HCT116 (cell line): ENCODE measurements around the gene ZNF330. TPM values are rescaled to one million over a fixed set of nuclear protein-coding genes. Genes with fewer than 3 reads are reported as not detected.

Source experiments
- ATAC-seq: fragments of 200-7000 bp; cut with Tn5 transposase; 2 replicates; pipeline ENCODE4 v1.9.1; 2020; ENCODE audit warnings: mild to moderate bottlenecking, moderate library complexity
- BruUV-seq: library from RNA; stranded (reverse); fragments of 400-500 nt; replicated peaks from 2 replicates; lab custom pipeline; 2021; lab: Mats Ljungman, UMichigan
- CTCF ChIA-PET: fragments of 300-600 bp; sonication (Branson Sonifier 250); formaldehyde crosslinking; loops from one replicate; lab custom pipeline; 2021; ENCODE audit warnings: antibody characterized with exemption; lab: Charles Lee
- POLR2A ChIA-PET: fragments of 300-600, 350-600 bp; sonication (Branson Sonifier 250); formaldehyde crosslinking; loops from one replicate; lab custom pipeline; 2021; ENCODE audit warnings: antibody characterized with exemption; lab: Charles Lee
- RAD21 ChIA-PET, 2 experiments: fragments of 300-600 bp; sonication (Branson Sonifier 250); formaldehyde crosslinking; loops; one replicate each; lab custom pipeline; 2023; ENCODE audit warnings: low total read pairs in 2 of 2; ENCODE audit not compliant: uncharacterized antibody in 2 of 2, unreplicated experiment in 2 of 2, low non-redundant PET in 1 of 2; lab: Charles Lee
- DNase-seq: peaks from one replicate; pipeline ENCODE4 v3.0.0-alpha.2; 2010; ENCODE audit warnings: low read depth, low spot score
- H2AFZ ChIP-seq: fragments of 200-600 bp; shearing (Covaris generic), sonication (generic); 2 replicates; pipeline ENCODE4 v1.6.1; 2017; ENCODE audit warnings: low read depth, mixed run types, mixed read lengths, antibody characterized with exemption, low read length; ENCODE audit not compliant: poor library complexity, severe bottlenecking
- H3K27ac ChIP-seq: 2 replicates; pipeline ENCODE4 v1.5.1; 2012; ENCODE audit warnings: low read depth, low read length
- H3K27me3 ChIP-seq: fragments of 200-600 bp; sonication (generic); 2 replicates; pipeline ENCODE4 v1.6.1; 2016; ENCODE audit warnings: mixed run types, low read length, mixed read lengths; ENCODE audit not compliant: insufficient read depth
- H3K36me3 ChIP-seq, 2 experiments: fragments of 200-500 bp in 1 of 2; fragments of 200-600 bp in 1 of 2; sonication (Bioruptor generic) in 1 of 2; sonication (generic) in 1 of 2; 2 replicates each; pipeline versions ENCODE4 v1.5.1 to v1.6.1; 2014 to 2016; ENCODE audit warnings: low read length in 2 of 2, inconsistent platforms in 1 of 2, mixed read lengths in 1 of 2, mixed run types in 1 of 2; ENCODE audit not compliant: insufficient read depth in 2 of 2, control insufficient read depth in 1 of 2
- H3K4me1 ChIP-seq, 2 experiments: fragments of 200-600 bp in 1 of 2; sonication (generic) in 1 of 2; 2 replicates each; pipeline versions ENCODE4 v1.5.1 to v1.6.1; 2012 to 2017; ENCODE audit warnings: low read length in 2 of 2, inconsistent platforms in 1 of 2, mild to moderate bottlenecking in 1 of 2, mixed read lengths in 1 of 2, mixed run types in 1 of 2, moderate library complexity in 1 of 2; ENCODE audit not compliant: insufficient read depth in 2 of 2, control insufficient read depth in 1 of 2
- H3K4me2 ChIP-seq: fragments of 200-600 bp; sonication (generic); 2 replicates; pipeline ENCODE4 v1.6.1; 2017; ENCODE audit warnings: mixed run types, low read length, mixed read lengths
- H3K4me3 ChIP-seq, 2 experiments: fragments of 200-600 bp in 1 of 2; sonication (generic) in 1 of 2; replicated peaks in 1 of 2; 2 replicates each; pipeline ENCODE4 v1.5.1; 2011 to 2016; ENCODE audit warnings: low read length in 2 of 2, control low read depth in 1 of 2, low read depth in 1 of 2, mild to moderate bottlenecking in 1 of 2, mixed read lengths in 1 of 2, mixed run types in 1 of 2
- H3K79me2 ChIP-seq: fragments of 200-600 bp; sonication (generic); 2 replicates; pipeline ENCODE4 v1.6.1; 2017; ENCODE audit warnings: mild to moderate bottlenecking, mixed run types, low read length, moderate library complexity, mixed read lengths; ENCODE audit not compliant: insufficient read depth
- H3K9ac ChIP-seq: fragments of 200-600 bp; sonication (generic); 2 replicates; pipeline ENCODE4 v1.6.1; 2016; ENCODE audit warnings: low read length, mixed read lengths
- H3K9me2 ChIP-seq: fragments of 200-600 bp; sonication (generic), shearing (Covaris generic); 2 replicates; pipeline ENCODE4 v1.6.1; 2017; ENCODE audit warnings: mixed run types, mild to moderate bottlenecking, moderate library complexity; ENCODE audit not compliant: insufficient read depth
- H3K9me3 ChIP-seq, 2 experiments: fragments of 200-500 bp in 1 of 2; fragments of 200-600 bp in 1 of 2; sonication (Bioruptor generic) in 1 of 2; sonication (generic) in 1 of 2; 2 replicates each; pipeline ENCODE4 v1.6.1; 2014 to 2017; ENCODE audit warnings: low read length in 2 of 2, mixed read lengths in 2 of 2, inconsistent platforms in 1 of 2, low read depth in 1 of 2, mild to moderate bottlenecking in 1 of 2, mixed run types in 1 of 2, moderate library complexity in 1 of 2; ENCODE audit not compliant: control insufficient read depth in 1 of 2, insufficient read depth in 1 of 2
- H4K20me1 ChIP-seq: fragments of 200-600 bp; sonication (generic), shearing (Covaris generic); 2 replicates; pipeline ENCODE4 v1.6.1; 2017; ENCODE audit warnings: mixed run types, mild to moderate bottlenecking, moderate library complexity; ENCODE audit not compliant: insufficient read depth
- ATF3 ChIP-seq: IDR thresholded peaks from 2 replicates; pipeline ENCODE4 v1.6.1; 2012
- CBX3 ChIP-seq: IDR thresholded peaks from 2 replicates; pipeline ENCODE4 v1.6.1; 2012; ENCODE audit warnings: low read depth
- CTCF ChIP-seq, 3 experiments: fragments of 200-600 bp in 1 of 3; sonication (generic) in 1 of 3; IDR thresholded peaks in 2 of 3; conservative IDR thresholded peaks in 1 of 3; 2 replicates each; pipeline ENCODE4 v1.5.1; 2012 to 2017; ENCODE audit warnings: low read depth in 2 of 3, low read length in 2 of 3, antibody characterized with exemption in 1 of 3, borderline replicate concordance in 1 of 3, control low read depth in 1 of 3, mild to moderate bottlenecking in 1 of 3, mixed read lengths in 1 of 3, mixed run types in 1 of 3, moderate library complexity in 1 of 3; ENCODE audit not compliant: insufficient read depth in 1 of 3
- ELF1 ChIP-seq: IDR thresholded peaks from 2 replicates; pipeline ENCODE4 v1.6.1; 2012; ENCODE audit warnings: low read depth, borderline replicate concordance
- JUND ChIP-seq: IDR thresholded peaks from 2 replicates; pipeline ENCODE4 v1.6.1; 2012
- POLR2AphosphoS5 ChIP-seq: IDR thresholded peaks from 2 replicates; pipeline ENCODE4 v1.6.1; 2011; ENCODE audit warnings: mild to moderate bottlenecking, low read depth, low read length, moderate library complexity
- SIN3A ChIP-seq: IDR thresholded peaks from 2 replicates; pipeline ENCODE4 v1.6.1; 2012; ENCODE audit warnings: low read depth
- SRF ChIP-seq: IDR thresholded peaks from 2 replicates; pipeline ENCODE4 v1.6.1; 2012; ENCODE audit warnings: low read depth
- TCF7L2 ChIP-seq: IDR thresholded peaks from 2 replicates; pipeline ENCODE4 v1.7.0; 2011; ENCODE audit warnings: borderline replicate concordance, inconsistent platforms; ENCODE audit not compliant: insufficient read depth, insufficient read length; ENCODE audit errors: extremely low read depth
- YY1 ChIP-seq: IDR thresholded peaks from 2 replicates; pipeline ENCODE4 v1.6.1; 2011; ENCODE audit warnings: low read length, low read depth, moderate library complexity, mild to moderate bottlenecking; ENCODE audit not compliant: insufficient replicate concordance; ENCODE audit errors: extremely low read depth
- intact Hi-C: fragments of 100-400 bp; cut with micrococcal nuclease; formaldehyde crosslinking; loops from 2 replicates; pipeline ENCODE4 v1.10.0; 2022
- total RNA-seq: library from RNA; stranded (reverse); gene quantifications from one replicate; pipeline ENCODE4 v1.2.1, GENCODE V29; 2021; ENCODE audit not compliant: unreplicated experiment

The ZNF330 gene
- total RNA-seq, 1 experiment from 2014 or later: 49.1 TPM

GRCh38 chr4:141196227-141196933, 24.3 kb upstream of the ZNF330 start:
- Histone ChIP-seq H3K9ac (no peak overlapping the region), H3K79me2 (no peaks in the 10 kb centered on the region), H2AFZ (no peak overlapping the region), H3K4me2 (no peak overlapping the region), H3K27me3 (no peaks in the 10 kb centered on the region), H3K4me1 (no peaks in the 10 kb centered on the region), H3K9me2 (no peaks in the 10 kb centered on the region), H3K9me3 (no peaks in the 10 kb centered on the region), H4K20me1 (no peaks in the 10 kb centered on the region), H3K4me3 (no peak overlapping the region), H3K36me3 (no peaks in the 10 kb centered on the region), H3K27ac (no peak overlapping the region)
- DNase-seq (no peak), ATAC-seq (no peak)
- BruUV-seq: no TSS peak
- no peak for TF ChIP-seq POLR2AphosphoS5
- TF ChIP-seq CTCF (IDR thresholded peaks at IDR 0.05 in 2 of 3, conservative IDR thresholded peaks at IDR 0.05 in 1 of 3; ENCODE audit: borderline replicate concordance in 1 of 3, insufficient read depth in 1 of 3, low read depth in 2 of 3, low read length in 2 of 3): no peak
- no peak for TF ChIP-seq SIN3A
- no peak for TF ChIP-seq CBX3
- no peak for TF ChIP-seq ELF1
- no peak for TF ChIP-seq YY1
- no peak for TF ChIP-seq SRF
- ChIA-PET CTCF (no interaction called here), RAD21 (no interaction called here), POLR2A (no interaction called here)
- intact Hi-C loops: no loop called here

GRCh38 chr4:141207961-141208360, 12.7 kb upstream of the ZNF330 start:
- ChIA-PET CTCF (no interaction called here), POLR2A (no interaction called here), RAD21 (no interaction called here)
- Histone ChIP-seq H3K27me3 (no peaks in the 10 kb centered on the region), H3K9ac (no peak overlapping the region), H3K4me2 (no peak overlapping the region), H3K36me3 (no peaks in the 10 kb centered on the region), H3K27ac (no peak overlapping the region), H2AFZ (no peak overlapping the region), H3K4me3 (no peak overlapping the region), H3K79me2 (no peaks in the 10 kb centered on the region), H4K20me1 (no peaks in the 10 kb centered on the region), H3K4me1 (no peaks in the 10 kb centered on the region), H3K9me3 (no peaks in the 10 kb centered on the region), H3K9me2 (no peaks in the 10 kb centered on the region)
- no TSS peak for BruUV-seq
- ATAC-seq (no peak), DNase-seq (no peak)
- intact Hi-C loops: no loop called here
- TF ChIP-seq ELF1 (no peak), ATF3 (no peak), CTCF (IDR thresholded peaks at IDR 0.05 in 2 of 3, conservative IDR thresholded peaks at IDR 0.05 in 1 of 3; ENCODE audit: borderline replicate concordance in 1 of 3, insufficient read depth in 1 of 3, low read depth in 2 of 3, low read length in 2 of 3) (no peak), JUND (no peak), TCF7L2 (no peak), YY1 (no peak), SRF (no peak)
